ENCODE results near the gene PUS1.

Gene PUS1

GRCh38 chr12:131909752-131910219, 19.3 kb upstream of the PUS1 start:
- no peak overlapping the region for H3K4me2 ChIP-seq (ENCODE audit: low read length)
- H3K36me3 ChIP-seq (ENCODE audit: control insufficient read depth, low read length) = no peaks in the 10 kb centered on the region

GRCh38 chr12:131910302-131911027, 18.6 kb upstream of the PUS1 start:
- TF ChIP-seq EZH2phosphoT487 (IDR thresholded peaks at IDR 0.05; ENCODE audit: borderline replicate concordance, low read length) = no peak
- TF ChIP-seq CTCF (IDR thresholded peaks at IDR 0.05; ENCODE audit: low read depth, low read length, poor library complexity, severe bottlenecking) = no peak
- Histone ChIP-seq H3F3A (ENCODE audit: control insufficient read depth, insufficient read depth) (no peaks in the 10 kb centered on the region), H3K79me2 (ENCODE audit: control insufficient read depth, low read length) (no peaks in the 10 kb centered on the region), H3K27ac (ENCODE audit: low read depth, low read length) (no peak overlapping the region), H3K4me1 (ENCODE audit: control insufficient read depth, low read length) (no peaks in the 10 kb centered on the region), H4K20me1 (ENCODE audit: control insufficient read depth, insufficient read depth, low read depth, low read length) (no peaks in the 10 kb centered on the region), H3K4me3 (ENCODE audit: low read length) (no peak overlapping the region), H3K4me2 (ENCODE audit: low read length) (no peak overlapping the region), H3K27me3 (ENCODE audit: control insufficient read depth, low read length) (no peaks in the 10 kb centered on the region), H3K9me3 (ENCODE audit: control insufficient read depth, insufficient read depth, low read length) (no peaks in the 10 kb centered on the region), H3K9me2 (replicated peaks; ENCODE audit: control insufficient read depth, low read length) (no peaks in the 10 kb centered on the region), H3K36me3 (ENCODE audit: control insufficient read depth, low read length) (no peaks in the 10 kb centered on the region)

More at GRCh38 chr12:131909752-131910219, 19.3 kb upstream of the PUS1 start:
- TF ChIP-seq EZH2phosphoT487 (IDR thresholded peaks at IDR 0.05; ENCODE audit: borderline replicate concordance, low read length) (no peak), CTCF (IDR thresholded peaks at IDR 0.05; ENCODE audit: low read depth, low read length, poor library complexity, severe bottlenecking) (no peak)
- no peaks in the 10 kb centered on the region for H4K20me1 ChIP-seq (ENCODE audit: control insufficient read depth, insufficient read depth, low read depth, low read length)
- H3K9me2 ChIP-seq (replicated peaks; ENCODE audit: control insufficient read depth, low read length) = no peaks in the 10 kb centered on the region
- no peak overlapping the region for H3K4me3 ChIP-seq (ENCODE audit: low read length)
- no peak overlapping the region for H3K27ac ChIP-seq (ENCODE audit: low read depth, low read length)
- no peaks in the 10 kb centered on the region for H3K27me3 ChIP-seq (ENCODE audit: control insufficient read depth, low read length)
- H3K79me2 ChIP-seq (ENCODE audit: control insufficient read depth, low read length) = no peaks in the 10 kb centered on the region
- H3K4me1 ChIP-seq (ENCODE audit: control insufficient read depth, low read length) = no peaks in the 10 kb centered on the region
- no peaks in the 10 kb centered on the region for H3F3A ChIP-seq (ENCODE audit: control insufficient read depth, insufficient read depth)
- no peaks in the 10 kb centered on the region for H3K9me3 ChIP-seq (ENCODE audit: control insufficient read depth, insufficient read depth, low read length)

- Histone ChIP-seq H3K4me3 (ENCODE audit: low read length) (no peak overlapping the region), H3K36me3 (ENCODE audit: control insufficient read depth, low read length) (no peaks in the 10 kb centered on the region), H3K9me2 (replicated peaks; ENCODE audit: control insufficient read depth, low read length) (no peaks in the 10 kb centered on the region), H3K4me1 (ENCODE audit: control insufficient read depth, low read length) (no peaks in the 10 kb centered on the region), H3K27ac (ENCODE audit: low read depth, low read length) (no peak overlapping the region), H3K79me2 (ENCODE audit: control insufficient read depth, low read length) (no peaks in the 10 kb centered on the region), H3K4me2 (ENCODE audit: low read length) (no peak overlapping the region), H3K9me3 (ENCODE audit: control insufficient read depth, insufficient read depth, low read length) (no peaks in the 10 kb centered on the region), H4K20me1 (ENCODE audit: control insufficient read depth, insufficient read depth, low read depth, low read length) (no peaks in the 10 kb centered on the region), H3K27me3 (ENCODE audit: control insufficient read depth, low read length) (no peaks in the 10 kb centered on the region), H3F3A (ENCODE audit: control insufficient read depth, insufficient read depth) (no peaks in the 10 kb centered on the region)
- TF ChIP-seq EZH2phosphoT487 (IDR thresholded peaks at IDR 0.05; ENCODE audit: borderline replicate concordance, low read length) = no peak
- TF ChIP-seq CTCF (IDR thresholded peaks at IDR 0.05; ENCODE audit: low read depth, low read length, poor library complexity, severe bottlenecking) = no peak
Measured at GRCh38 chr12:131911028-131911650, 17.9 kb upstream of the PUS1 start.

All from DOHH2 (cell line).